HFF-Myc (cell line): ENCODE data around the gene ALK.

ENCODE experiments used
- DNase-seq: peaks from one replicate; pipeline ENCODE4 v3.0.0-alpha.2; 2011; ENCODE audit warnings: low read depth; ENCODE audit errors: extremely low read depth
- H3K4me3 ChIP-seq: replicated peaks from 2 replicates; pipeline ENCODE4 v1.5.1; 2011; ENCODE audit warnings: low read depth, mild to moderate bottlenecking, control low read depth, low read length
- CTCF ChIP-seq: IDR thresholded peaks from 2 replicates; pipeline ENCODE4 v1.5.1; 2012; ENCODE audit warnings: mild to moderate bottlenecking, low read depth, low read length, control low read depth; ENCODE audit errors: missing control alignments

Gene ALK

DNA sequence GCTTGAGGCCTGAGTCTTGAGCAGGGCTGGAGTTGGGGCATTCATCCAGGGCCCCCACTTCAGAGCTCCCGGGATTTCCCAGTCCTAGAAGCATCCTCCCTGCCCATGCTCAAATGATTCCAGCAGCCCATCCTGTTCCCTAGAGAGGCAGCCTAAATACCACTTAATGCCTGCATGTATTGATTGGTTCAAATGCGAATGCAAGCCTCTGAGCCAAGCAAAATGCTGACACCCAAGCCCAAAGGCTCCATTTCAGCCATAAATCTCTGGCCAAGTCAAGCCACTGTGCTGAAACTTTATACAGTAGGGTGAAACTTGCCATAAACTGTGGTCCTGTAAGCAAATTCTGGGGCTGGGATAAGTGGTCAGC lies 526.4 kb downstream of the ALK start:
- H3K4me3 ChIP-seq = no peak overlapping the region
- no peak for DNase-seq
- no peak for TF ChIP-seq CTCF

GRCh38 chr2:29394311-29394980 lies 526.9 kb downstream of the ALK start:
- no peak for DNase-seq
- TF ChIP-seq CTCF = no peak
- H3K4me3 ChIP-seq = no peak overlapping the region

DNA sequence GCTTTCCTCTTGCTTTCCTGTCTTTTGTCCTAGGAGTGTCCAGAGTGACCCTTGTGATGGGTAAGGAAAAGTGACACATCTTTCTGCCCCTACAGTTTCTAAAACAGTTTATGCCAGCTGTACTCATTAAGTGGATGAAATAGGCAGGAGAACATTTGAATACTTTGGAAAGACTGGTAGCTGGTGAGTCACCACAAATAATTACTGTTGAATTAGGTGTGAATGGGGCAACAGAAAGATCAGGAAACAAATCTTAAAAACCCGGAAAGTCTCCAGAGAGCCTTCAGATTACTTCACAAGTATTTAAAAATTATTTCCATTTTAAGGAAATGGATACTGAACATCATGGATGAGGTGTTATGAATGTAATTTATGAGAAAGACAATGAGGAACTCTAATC lies 527.7 kb downstream of the ALK start:
- H3K4me3 ChIP-seq = no peak overlapping the region
- DNase-seq = no peak

DNA sequence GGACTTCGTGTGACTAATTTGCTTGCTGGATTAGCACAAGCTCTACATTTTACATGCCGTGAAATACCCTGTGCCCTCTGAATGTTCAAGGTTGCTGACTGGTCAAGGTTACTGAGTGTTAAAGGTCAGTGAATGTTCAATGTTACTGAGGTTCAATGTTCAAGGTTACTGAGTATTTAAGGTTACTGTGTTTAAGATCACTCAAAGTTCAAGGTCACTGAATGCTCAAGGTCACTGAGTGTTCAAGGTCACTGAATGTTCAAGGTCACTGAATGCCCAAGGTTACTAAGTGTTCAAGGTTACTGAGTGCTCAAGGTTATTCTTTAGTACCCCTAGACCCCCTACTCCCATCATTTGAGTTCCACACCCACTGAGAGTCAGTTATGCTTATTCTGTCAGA lies 528.6 kb downstream of the ALK start:
- DNase-seq = no peak
- H3K4me3 ChIP-seq = no peak overlapping the region
- no peak for TF ChIP-seq CTCF

More for the DNA sequence above, 527.7 kb downstream of the ALK start:
- no peak for TF ChIP-seq CTCF

- no peak for DNase-seq
- H3K4me3 ChIP-seq = no peak overlapping the region
- TF ChIP-seq CTCF = no peak
Measured at GRCh38 chr2:29390136-29390535, 531.2 kb downstream of the ALK start.

GRCh38 chr2:29389686-29390085 lies 531.7 kb downstream of the ALK start:
- no peak overlapping the region for H3K4me3 ChIP-seq
- no peak for TF ChIP-seq CTCF
- DNase-seq = no peak

GRCh38 chr2:29388071-29388470 lies 533.3 kb downstream of the ALK start:
- no peak for TF ChIP-seq CTCF
- no peak for DNase-seq
- H3K4me3 ChIP-seq = no peak overlapping the region
